Nephron progenitor cell (in vitro differentiated cells): Measurements from ENCODE around the gene TRPM5.

ENCODE experiments used
- DNase-seq: peaks from one replicate; pipeline ENCODE4 v3.0.0; 2021
- H3K27ac Mint-ChIP-seq: 2 replicates; pipeline ENCODE4 v1.8.0; 2021; ENCODE audit warnings: mild to moderate bottlenecking, moderate library complexity, mixed read lengths
- H3K27me3 Mint-ChIP-seq: 2 replicates; pipeline ENCODE4 v1.8.0; 2021; ENCODE audit warnings: mild to moderate bottlenecking, low read depth, mixed read lengths; ENCODE audit not compliant: poor library complexity
- H3K36me3 Mint-ChIP-seq: 2 replicates; pipeline ENCODE4 v1.8.0; 2021; ENCODE audit warnings: low read depth, mixed read lengths
- H3K4me1 Mint-ChIP-seq: 2 replicates; pipeline ENCODE4 v1.8.0; 2021; ENCODE audit warnings: mixed read lengths
- H3K4me3 Mint-ChIP-seq: 2 replicates; pipeline ENCODE4 v1.8.0; 2021; ENCODE audit warnings: mild to moderate bottlenecking, moderate library complexity, mixed read lengths
- H3K9me3 Mint-ChIP-seq: 2 replicates; pipeline ENCODE4 v1.8.0; 2021; ENCODE audit warnings: mild to moderate bottlenecking, moderate library complexity, mixed read lengths
- CTCF ChIP-seq: fragments of 200-600 bp; sonication (generic); IDR thresholded peaks from 2 replicates; pipeline ENCODE4 v1.5.0; 2021; ENCODE audit warnings: antibody characterized with exemption

TRPM5 gene

GRCh38 chr11:2447951-2448650 lies 3.8 kb upstream of the TRPM5 start:
- no peak for DNase-seq
- no peak for TF ChIP-seq CTCF
- Mint-ChIP-seq H3K27ac (no peak overlapping the region), H3K4me1 (peaks cover 3% of the 10 kb centered on the region), H3K27me3 (peaks cover 79% of the 10 kb centered on the region), H3K36me3 (no peaks in the 10 kb centered on the region), H3K4me3 (no peak overlapping the region), H3K9me3 (peaks cover 5% of the 10 kb centered on the region)

- Mint-ChIP-seq H3K27me3 (peaks cover 79% of the 10 kb centered on the region), H3K9me3 (peaks cover 12% of the 10 kb centered on the region), H3K4me1 (peaks cover 3% of the 10 kb centered on the region), H3K4me3 (no peak overlapping the region), H3K27ac (no peak overlapping the region), H3K36me3 (no peaks in the 10 kb centered on the region)
- no peak for TF ChIP-seq CTCF
- DNase-seq = no peak
Observed at GRCh38 chr11:2447253-2447950, 3.1 kb upstream of the TRPM5 start.

- no peak for TF ChIP-seq CTCF
- peaks cover 80% of the 10 kb centered on the region for H3K27me3 Mint-ChIP-seq
- no peak overlapping the region for H3K4me3 Mint-ChIP-seq
- DNase-seq = no peak
- no peaks in the 10 kb centered on the region for H3K36me3 Mint-ChIP-seq
- H3K4me1 Mint-ChIP-seq = peaks cover 3% of the 10 kb centered on the region
- H3K27ac Mint-ChIP-seq = no peak overlapping the region
- H3K9me3 Mint-ChIP-seq = peaks cover 19% of the 10 kb centered on the region
Observed at GRCh38 chr11:2446590-2447252, 2.4 kb upstream of the TRPM5 start.

- Mint-ChIP-seq H3K36me3 (no peaks in the 10 kb centered on the region), H3K4me3 (peak overlapping the region; percentile 74), H3K27me3 (peaks cover 87% of the 10 kb centered on the region), H3K27ac (no peak overlapping the region), H3K4me1 (peaks cover 3% of the 10 kb centered on the region), H3K9me3 (peaks cover 20% of the 10 kb centered on the region)
- no peak for TF ChIP-seq CTCF
- no peak for DNase-seq
Observed at GRCh38 chr11:2445746-2446551, 1.6 kb upstream of the TRPM5 start.

GRCh38 chr11:2444821-2445745 lies 769 bp upstream of the TRPM5 start, which contains the start of gene KCNQ1:
Gene KCNQ1, plus strand, starts transcription at chr11:2445008. Its CDS starts 91 bp downstream, at chr11:2445099.
- Mint-ChIP-seq H3K36me3 (no peaks in the 10 kb centered on the region), H3K27ac (no peak within 1 kb of the TSS), H3K4me1 (peaks cover 3% of the 10 kb centered on the region), H3K27me3 (peaks cover 87% of the 10 kb centered on the region), H3K9me3 (peaks cover 20% of the 10 kb centered on the region), H3K4me3 (peak within 1 kb of the TSS; percentile 74)
- TF ChIP-seq CTCF = no peak
- DNase-seq = peak; percentile 77
